ELR (cell line): ENCODE measurements around the gene XAB2.
"Not testable (repeated sequence)": the region's sequence is repeated elsewhere in the genome, so short reads cannot be mapped to it uniquely, and the experiment has no call there.

Source experiments
- DNase-seq: peaks from one replicate; pipeline ENCODE4 v3.0.0-alpha.2; 2015; ENCODE audit warnings: low read depth

The XAB2 gene

GRCh38 chr19:7577422-7577821 is 51.9 kb downstream of the XAB2 start:
- DNase-seq: not testable (repeated sequence)

DNA sequence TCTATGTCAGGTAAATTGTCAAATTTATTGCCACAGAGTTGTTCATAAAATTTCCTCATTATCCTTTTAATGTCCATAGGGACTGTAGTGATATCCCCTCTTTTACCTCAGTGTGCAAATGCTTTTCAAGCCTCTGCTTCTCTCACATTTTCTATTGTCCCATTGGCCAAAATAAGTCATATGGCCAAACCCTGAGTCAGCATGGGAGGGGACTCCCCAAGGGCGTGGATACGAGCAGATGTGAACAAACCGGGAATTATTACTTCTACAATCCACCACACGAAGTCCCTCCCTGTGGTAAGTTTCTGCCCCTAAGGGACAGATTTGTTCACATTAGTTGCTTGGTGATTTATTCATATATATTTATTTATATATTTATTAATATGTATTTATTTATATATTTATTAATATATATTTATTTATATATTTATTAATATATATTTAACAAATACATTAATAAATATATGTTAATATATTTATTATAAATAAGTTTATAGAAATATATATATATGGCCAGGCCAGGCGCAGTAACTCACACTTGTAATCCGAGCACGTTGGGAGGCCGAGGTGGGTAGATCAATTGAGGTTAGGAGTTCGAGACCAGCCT is 53.8 kb downstream of the XAB2 start:
- peak; percentile 62 for DNase-seq

DNA sequence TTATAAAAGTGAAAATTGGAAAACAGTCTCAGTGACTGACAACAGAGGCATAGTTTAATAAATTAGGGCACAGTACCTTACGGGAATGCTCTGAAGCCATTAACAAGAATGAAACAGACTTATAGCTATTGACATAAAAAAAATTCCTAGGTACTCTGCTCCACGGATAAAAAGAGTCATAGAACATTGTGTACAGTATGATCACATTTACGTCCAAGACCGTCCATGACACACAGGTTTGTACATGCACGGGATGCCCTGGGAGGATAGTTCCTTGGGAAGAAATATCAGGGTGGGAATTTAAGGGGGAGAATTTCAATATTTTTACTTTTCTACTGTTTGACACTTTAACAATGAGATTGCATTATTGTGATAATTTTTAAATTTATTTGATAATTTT is 58.6 kb downstream of the XAB2 start:
- DNase-seq: no peak
